Lower leg skin (tissue), 3 donors: ENCODE data around the gene DTNBP1.

ENCODE experiments used
- POLR2A ChIP-seq, 2 donors: fragments of 450-650 bp; IDR thresholded peaks; one replicate each; pipeline ENCODE4 v1.6.1; 2016 to 2017; ENCODE audit warnings: antibody characterized with exemption in 2 of 2, mild to moderate bottlenecking in 1 of 2, moderate library complexity in 1 of 2
- TF ChIP-seq, protein P1 (sequence below), 3 donors: fragments of 450-650 bp; IDR thresholded peaks; one replicate each; pipeline ENCODE4 v1.5.1; 2016; ENCODE audit warnings: antibody characterized with exemption in 3 of 3, mild to moderate bottlenecking in 3 of 3, moderate library complexity in 2 of 3

DNA sequence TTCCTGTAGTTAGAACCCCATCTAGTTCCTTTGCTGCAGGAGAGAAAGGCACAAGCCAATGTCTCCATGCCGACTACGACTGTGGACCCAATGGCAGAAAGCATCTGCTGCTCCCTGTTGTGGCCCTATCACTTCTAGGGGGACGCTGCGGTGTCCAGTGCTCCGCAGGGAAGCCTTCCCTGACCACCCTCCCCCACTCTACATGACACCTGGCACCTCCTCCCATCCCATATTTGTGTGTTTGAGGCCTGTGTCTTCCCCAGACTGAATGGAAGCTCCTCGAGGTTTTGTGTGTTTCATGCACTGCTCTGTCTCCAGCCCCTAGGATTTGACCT, 159.5 kb downstream of the DTNBP1 start:
- TF ChIP-seq, protein P1, sequence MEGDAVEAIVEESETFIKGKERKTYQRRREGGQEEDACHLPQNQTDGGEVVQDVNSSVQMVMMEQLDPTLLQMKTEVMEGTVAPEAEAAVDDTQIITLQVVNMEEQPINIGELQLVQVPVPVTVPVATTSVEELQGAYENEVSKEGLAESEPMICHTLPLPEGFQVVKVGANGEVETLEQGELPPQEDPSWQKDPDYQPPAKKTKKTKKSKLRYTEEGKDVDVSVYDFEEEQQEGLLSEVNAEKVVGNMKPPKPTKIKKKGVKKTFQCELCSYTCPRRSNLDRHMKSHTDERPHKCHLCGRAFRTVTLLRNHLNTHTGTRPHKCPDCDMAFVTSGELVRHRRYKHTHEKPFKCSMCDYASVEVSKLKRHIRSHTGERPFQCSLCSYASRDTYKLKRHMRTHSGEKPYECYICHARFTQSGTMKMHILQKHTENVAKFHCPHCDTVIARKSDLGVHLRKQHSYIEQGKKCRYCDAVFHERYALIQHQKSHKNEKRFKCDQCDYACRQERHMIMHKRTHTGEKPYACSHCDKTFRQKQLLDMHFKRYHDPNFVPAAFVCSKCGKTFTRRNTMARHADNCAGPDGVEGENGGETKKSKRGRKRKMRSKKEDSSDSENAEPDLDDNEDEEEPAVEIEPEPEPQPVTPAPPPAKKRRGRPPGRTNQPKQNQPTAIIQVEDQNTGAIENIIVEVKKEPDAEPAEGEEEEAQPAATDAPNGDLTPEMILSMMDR (IDR thresholded peaks at IDR 0.05), result no peak
- no peak for TF ChIP-seq POLR2A (IDR thresholded peaks at IDR 0.05)
